HG03103 (cell line): ENCODE results near the gene NOX5.

Experiments used
- ATAC-seq: cut with Tn5 transposase; IDR thresholded peaks from one replicate; pipeline ENCODE4 v1.9.1; 2021; ENCODE audit warnings: low read depth; ENCODE audit not compliant: unreplicated experiment

Gene NOX5

GRCh38 chr15:69017978-69018377, 3.5 kb downstream of the NOX5 start:
- no peak for ATAC-seq

- ATAC-seq = no peak
Measured at GRCh38 chr15:69018951-69019350, 4.5 kb downstream of the NOX5 start.

GRCh38 chr15:69021895-69022294, 7.4 kb downstream of the NOX5 start:
- no peak for ATAC-seq

GRCh38 chr15:69025320-69025719, 10.8 kb downstream of the NOX5 start:
- ATAC-seq = no peak

GRCh38 chr15:69026355-69026754, 11.9 kb downstream of the NOX5 start:
- ATAC-seq = no peak

GRCh38 chr15:69027976-69028518, 13.6 kb downstream of the NOX5 start:
- no peak for ATAC-seq

- ATAC-seq = no peak
Measured at GRCh38 chr15:69031013-69032001, 16.8 kb downstream of the NOX5 start.

GRCh38 chr15:69032031-69032430, 17.5 kb downstream of the NOX5 start:
- no peak for ATAC-seq

GRCh38 chr15:69032703-69033373, 18.3 kb downstream of the NOX5 start:
- no peak for ATAC-seq

- no peak for ATAC-seq
Measured at GRCh38 chr15:69034352-69034751, 19.9 kb downstream of the NOX5 start.

GRCh38 chr15:69035205-69035917, 20.9 kb downstream of the NOX5 start:
- ATAC-seq = no peak

- ATAC-seq = no peak
Measured at GRCh38 chr15:69035918-69036258, 21.4 kb downstream of the NOX5 start.

- no peak for ATAC-seq
Measured at GRCh38 chr15:69036826-69037225, 22.3 kb downstream of the NOX5 start.

- no peak for ATAC-seq
Measured at GRCh38 chr15:69037482-69037881, 23.0 kb downstream of the NOX5 start.

GRCh38 chr15:69037977-69038376, 23.5 kb downstream of the NOX5 start:
- ATAC-seq = no peak

GRCh38 chr15:69038508-69038907, 24.0 kb downstream of the NOX5 start:
- ATAC-seq = no peak

- ATAC-seq = no peak
Measured at GRCh38 chr15:69039516-69040225, 25.2 kb downstream of the NOX5 start.

GRCh38 chr15:69042531-69042930, 28.0 kb downstream of the NOX5 start:
- ATAC-seq = no peak

GRCh38 chr15:69045802-69046201, 31.3 kb downstream of the NOX5 start:
- no peak for ATAC-seq

- no peak for ATAC-seq
Measured at GRCh38 chr15:69046781-69047180, 32.3 kb downstream of the NOX5 start.
